HCT116 (cell line): ENCODE measurements around the gene SVIL. TPM values are rescaled to one million over a fixed set of nuclear protein-coding genes. Genes with fewer than 3 reads are reported as not detected.

Source experiments
- ATAC-seq: fragments of 200-7000 bp; cut with Tn5 transposase; 2 replicates; pipeline ENCODE4 v1.9.1; 2020; ENCODE audit warnings: mild to moderate bottlenecking, moderate library complexity
- BruUV-seq: library from RNA; stranded (reverse); fragments of 400-500 nt; replicated peaks from 2 replicates; lab custom pipeline; 2021; lab: Mats Ljungman, UMichigan
- CTCF ChIA-PET: fragments of 300-600 bp; sonication (Branson Sonifier 250); formaldehyde crosslinking; loops from one replicate; lab custom pipeline; 2021; ENCODE audit warnings: antibody characterized with exemption; lab: Charles Lee
- POLR2A ChIA-PET: fragments of 300-600, 350-600 bp; sonication (Branson Sonifier 250); formaldehyde crosslinking; loops from one replicate; lab custom pipeline; 2021; ENCODE audit warnings: antibody characterized with exemption; lab: Charles Lee
- RAD21 ChIA-PET, 2 experiments: fragments of 300-600 bp; sonication (Branson Sonifier 250); formaldehyde crosslinking; loops; one replicate each; lab custom pipeline; 2023; ENCODE audit warnings: low total read pairs in 2 of 2; ENCODE audit not compliant: uncharacterized antibody in 2 of 2, unreplicated experiment in 2 of 2, low non-redundant PET in 1 of 2; lab: Charles Lee
- DNase-seq: peaks from one replicate; pipeline ENCODE4 v3.0.0-alpha.2; 2010; ENCODE audit warnings: low read depth, low spot score
- H2AFZ ChIP-seq: fragments of 200-600 bp; shearing (Covaris generic), sonication (generic); 2 replicates; pipeline ENCODE4 v1.6.1; 2017; ENCODE audit warnings: low read depth, mixed run types, mixed read lengths, antibody characterized with exemption, low read length; ENCODE audit not compliant: poor library complexity, severe bottlenecking
- H3K27ac ChIP-seq: 2 replicates; pipeline ENCODE4 v1.5.1; 2012; ENCODE audit warnings: low read depth, low read length
- H3K27me3 ChIP-seq: fragments of 200-600 bp; sonication (generic); 2 replicates; pipeline ENCODE4 v1.6.1; 2016; ENCODE audit warnings: mixed run types, low read length, mixed read lengths; ENCODE audit not compliant: insufficient read depth
- H3K36me3 ChIP-seq, 2 experiments: fragments of 200-500 bp in 1 of 2; fragments of 200-600 bp in 1 of 2; sonication (Bioruptor generic) in 1 of 2; sonication (generic) in 1 of 2; 2 replicates each; pipeline versions ENCODE4 v1.5.1 to v1.6.1; 2014 to 2016; ENCODE audit warnings: low read length in 2 of 2, inconsistent platforms in 1 of 2, mixed read lengths in 1 of 2, mixed run types in 1 of 2; ENCODE audit not compliant: insufficient read depth in 2 of 2, control insufficient read depth in 1 of 2
- H3K4me1 ChIP-seq, 2 experiments: fragments of 200-600 bp in 1 of 2; sonication (generic) in 1 of 2; 2 replicates each; pipeline versions ENCODE4 v1.5.1 to v1.6.1; 2012 to 2017; ENCODE audit warnings: low read length in 2 of 2, inconsistent platforms in 1 of 2, mild to moderate bottlenecking in 1 of 2, mixed read lengths in 1 of 2, mixed run types in 1 of 2, moderate library complexity in 1 of 2; ENCODE audit not compliant: insufficient read depth in 2 of 2, control insufficient read depth in 1 of 2
- H3K4me2 ChIP-seq: fragments of 200-600 bp; sonication (generic); 2 replicates; pipeline ENCODE4 v1.6.1; 2017; ENCODE audit warnings: mixed run types, low read length, mixed read lengths
- H3K4me3 ChIP-seq, 2 experiments: fragments of 200-600 bp in 1 of 2; sonication (generic) in 1 of 2; replicated peaks in 1 of 2; 2 replicates each; pipeline ENCODE4 v1.5.1; 2011 to 2016; ENCODE audit warnings: low read length in 2 of 2, control low read depth in 1 of 2, low read depth in 1 of 2, mild to moderate bottlenecking in 1 of 2, mixed read lengths in 1 of 2, mixed run types in 1 of 2
- H3K79me2 ChIP-seq: fragments of 200-600 bp; sonication (generic); 2 replicates; pipeline ENCODE4 v1.6.1; 2017; ENCODE audit warnings: mild to moderate bottlenecking, mixed run types, low read length, moderate library complexity, mixed read lengths; ENCODE audit not compliant: insufficient read depth
- H3K9ac ChIP-seq: fragments of 200-600 bp; sonication (generic); 2 replicates; pipeline ENCODE4 v1.6.1; 2016; ENCODE audit warnings: low read length, mixed read lengths
- H3K9me2 ChIP-seq: fragments of 200-600 bp; sonication (generic), shearing (Covaris generic); 2 replicates; pipeline ENCODE4 v1.6.1; 2017; ENCODE audit warnings: mixed run types, mild to moderate bottlenecking, moderate library complexity; ENCODE audit not compliant: insufficient read depth
- H3K9me3 ChIP-seq, 2 experiments: fragments of 200-500 bp in 1 of 2; fragments of 200-600 bp in 1 of 2; sonication (Bioruptor generic) in 1 of 2; sonication (generic) in 1 of 2; 2 replicates each; pipeline ENCODE4 v1.6.1; 2014 to 2017; ENCODE audit warnings: low read length in 2 of 2, mixed read lengths in 2 of 2, inconsistent platforms in 1 of 2, low read depth in 1 of 2, mild to moderate bottlenecking in 1 of 2, mixed run types in 1 of 2, moderate library complexity in 1 of 2; ENCODE audit not compliant: control insufficient read depth in 1 of 2, insufficient read depth in 1 of 2
- H4K20me1 ChIP-seq: fragments of 200-600 bp; sonication (generic), shearing (Covaris generic); 2 replicates; pipeline ENCODE4 v1.6.1; 2017; ENCODE audit warnings: mixed run types, mild to moderate bottlenecking, moderate library complexity; ENCODE audit not compliant: insufficient read depth
- CBX3 ChIP-seq: IDR thresholded peaks from 2 replicates; pipeline ENCODE4 v1.6.1; 2012; ENCODE audit warnings: low read depth
- CEBPB ChIP-seq: IDR thresholded peaks from 2 replicates; pipeline ENCODE4 v1.6.1; 2012; ENCODE audit warnings: low read depth
- CTCF ChIP-seq, 3 experiments: fragments of 200-600 bp in 1 of 3; sonication (generic) in 1 of 3; IDR thresholded peaks in 2 of 3; conservative IDR thresholded peaks in 1 of 3; 2 replicates each; pipeline ENCODE4 v1.5.1; 2012 to 2017; ENCODE audit warnings: low read depth in 2 of 3, low read length in 2 of 3, antibody characterized with exemption in 1 of 3, borderline replicate concordance in 1 of 3, control low read depth in 1 of 3, mild to moderate bottlenecking in 1 of 3, mixed read lengths in 1 of 3, mixed run types in 1 of 3, moderate library complexity in 1 of 3; ENCODE audit not compliant: insufficient read depth in 1 of 3
- FOSL1 ChIP-seq: IDR thresholded peaks from 2 replicates; pipeline ENCODE4 v1.6.1; 2012; ENCODE audit warnings: low read depth
- MAX ChIP-seq: IDR thresholded peaks from 2 replicates; pipeline ENCODE4 v1.6.1; 2012
- REST ChIP-seq: IDR thresholded peaks from 2 replicates; pipeline ENCODE4 v1.6.1; 2012; ENCODE audit warnings: low read depth
- SP1 ChIP-seq: IDR thresholded peaks from 2 replicates; pipeline ENCODE4 v1.6.1; 2012; ENCODE audit warnings: low read depth
- ZNF274 ChIP-seq: fragments of 200-500 bp; sonication (Bioruptor generic); IDR thresholded peaks from 2 replicates; pipeline ENCODE4 v1.6.1; 2014; ENCODE audit warnings: mild to moderate bottlenecking, low read depth, low read length, inconsistent platforms
- intact Hi-C: fragments of 100-400 bp; cut with micrococcal nuclease; formaldehyde crosslinking; loops from 2 replicates; pipeline ENCODE4 v1.10.0; 2022
- total RNA-seq: library from RNA; stranded (reverse); gene quantifications from one replicate; pipeline ENCODE4 v1.2.1, GENCODE V29; 2021; ENCODE audit not compliant: unreplicated experiment

Gene SVIL
- total RNA-seq, 1 experiment from 2014 or later, result 27.0 TPM

- H3K27me3 ChIP-seq, result no peaks in the 10 kb centered on the region
- ChIA-PET POLR2A (interaction anchor here (1.2 kb wide), 1 partner anchor 11 kb away, joined by 3 read pairs; the partner anchor contains the start of gene SVIL), RAD21 (interaction anchor here in 1 of 2 experiments (0.7 kb wide), 1 partner anchor 194 kb away, joined by 4 read pairs; no protein-coding TSS in a partner anchor), CTCF (no interaction called here)
- no peaks in the 10 kb centered on the region for H3K9me3 ChIP-seq
- no peak overlapping the region for H3K9ac ChIP-seq
- H3K9me2 ChIP-seq, result no peaks in the 10 kb centered on the region
- no TSS peak for BruUV-seq
- H3K4me1 ChIP-seq, result peaks cover 1 to 4% of the 10 kb centered on the region in 2 experiments; a peak in 3 of 4 replicates
- ATAC-seq (no peak), DNase-seq (no peak)
- no peaks in the 10 kb centered on the region for H3K36me3 ChIP-seq
- H2AFZ ChIP-seq, result no peak overlapping the region
- H3K4me3 ChIP-seq, result no peak overlapping the region
- TF ChIP-seq SP1, result no peak
- TF ChIP-seq CEBPB, result peak; percentile 43; the same call in 1 of the 2 replicates
- intact Hi-C loops, result no loop called here
- H3K27ac ChIP-seq, result no peak overlapping the region
- no peak overlapping the region for H3K4me2 ChIP-seq
- H3K79me2 ChIP-seq, result peaks cover 17% of the 10 kb centered on the region
- no peaks in the 10 kb centered on the region for H4K20me1 ChIP-seq
These were observed 11.0 kb downstream of the SVIL start for GRCh38 chr10:29623797-29624196.

- no peak overlapping the region for H3K27ac ChIP-seq
These were observed 12.3 kb downstream of the SVIL start for GRCh38 chr10:29622382-29622922.

More at GRCh38 chr10:29622382-29622922, 12.3 kb downstream of the SVIL start:
- H3K4me2 ChIP-seq, result no peak overlapping the region
- no peaks in the 10 kb centered on the region for H3K9me2 ChIP-seq
- H3K4me3 ChIP-seq, result no peak overlapping the region
- ATAC-seq (no peak), DNase-seq (no peak)
- no peaks in the 10 kb centered on the region for H3K9me3 ChIP-seq
- no peak for TF ChIP-seq ZNF274
- TF ChIP-seq CBX3, result no peak
- TF ChIP-seq FOSL1, result no peak
- TF ChIP-seq CTCF (IDR thresholded peaks at IDR 0.05 in 2 of 3, conservative IDR thresholded peaks at IDR 0.05 in 1 of 3; ENCODE audit: borderline replicate concordance in 1 of 3, insufficient read depth in 1 of 3, low read depth in 2 of 3, low read length in 2 of 3), result no peak
- no peak for TF ChIP-seq MAX
- no peak for TF ChIP-seq REST
- RAD21 ChIA-PET, result no interaction called here
- intact Hi-C loops, result no loop called here
- no peaks in the 10 kb centered on the region for H4K20me1 ChIP-seq
- H3K4me1 ChIP-seq, result peaks cover 7 to 9% of the 10 kb centered on the region in 2 experiments; a peak in 3 of 4 replicates
- no peak overlapping the region for H3K9ac ChIP-seq
- H3K79me2 ChIP-seq, result peaks cover 20% of the 10 kb centered on the region
- BruUV-seq, result no TSS peak
- no peak overlapping the region for H2AFZ ChIP-seq
- CTCF ChIA-PET, result no interaction called here
- no peaks in the 10 kb centered on the region for H3K27me3 ChIP-seq
- POLR2A ChIA-PET, result no interaction called here
- H3K36me3 ChIP-seq, result no peaks in the 10 kb centered on the region
